HPDE6-E6E7 (cell line): Measurements from ENCODE around the gene PPP6C.
"Not testable (repeated sequence)": the region's sequence is repeated elsewhere in the genome, so short reads cannot be mapped to it uniquely, and the experiment has no call there.

Experiments
- DNase-seq: peaks from one replicate; pipeline ENCODE4 v3.0.0; 2011; ENCODE audit warnings: missing footprints; ENCODE audit errors: extremely low spot score

Gene PPP6C

GRCh38 chr9:125183054-125183453 is 6.5 kb downstream of the PPP6C start:
- no peak for DNase-seq

GRCh38 chr9:125181756-125182155 is 7.8 kb downstream of the PPP6C start:
- not testable (repeated sequence) for DNase-seq

DNA sequence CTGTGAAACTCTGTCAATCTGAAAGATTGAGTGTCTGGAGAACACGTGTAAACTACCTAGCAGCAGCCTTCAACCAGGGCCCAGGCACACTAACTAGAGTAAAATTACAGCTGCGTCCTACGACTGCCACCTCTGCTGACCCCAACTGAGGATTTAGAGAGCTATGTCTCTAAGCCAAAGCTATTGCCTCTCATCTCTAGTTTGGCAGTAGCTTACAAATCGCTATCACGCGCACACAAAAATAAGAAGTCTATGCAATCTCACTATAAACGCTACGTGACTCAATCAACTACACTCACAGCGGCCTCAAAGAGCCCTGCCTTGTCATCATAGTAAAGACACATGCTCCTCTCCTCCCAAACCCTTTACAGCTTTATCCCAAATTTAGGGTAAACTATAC is 8.7 kb downstream of the PPP6C start:
- DNase-seq, result no peak

DNA sequence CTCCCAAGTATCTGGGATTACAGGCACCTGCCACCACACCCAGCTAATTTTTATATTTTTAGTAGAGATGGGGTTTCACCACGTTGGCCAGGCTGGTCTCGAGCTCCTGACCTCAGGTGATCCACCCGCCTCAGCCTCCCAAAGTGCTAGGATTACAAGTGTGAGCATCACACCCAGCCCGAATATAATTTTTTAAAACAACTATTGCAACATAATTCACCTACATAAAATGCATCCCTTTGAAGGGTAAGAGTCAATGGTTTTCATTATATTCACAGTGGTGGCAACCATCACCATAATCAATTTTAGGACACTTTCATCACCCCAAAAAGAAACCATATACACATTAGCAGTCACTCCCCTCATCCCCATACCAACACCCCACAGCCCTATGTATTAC is 9.8 kb downstream of the PPP6C start:
- DNase-seq, result not testable (repeated sequence)

DNA sequence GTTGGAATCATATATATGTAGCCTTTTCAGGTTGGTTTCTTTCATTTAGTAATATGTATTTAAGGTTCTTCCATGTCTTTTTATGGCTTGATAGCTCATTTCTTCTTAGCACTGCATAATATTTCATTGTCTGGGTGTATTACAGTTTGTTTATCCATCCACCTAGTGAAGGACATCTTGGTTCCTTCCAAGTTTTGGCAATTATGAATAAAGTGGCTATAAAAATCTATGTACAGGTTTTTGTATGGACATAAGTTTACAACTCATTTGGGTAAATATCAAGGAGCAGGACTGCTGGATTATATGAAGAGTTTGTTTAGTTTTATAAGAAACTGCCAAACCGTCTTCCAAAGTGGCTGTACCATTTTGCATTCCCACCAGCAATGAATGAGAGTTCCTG is 11.7 kb downstream of the PPP6C start:
- DNase-seq, result no peak

DNA sequence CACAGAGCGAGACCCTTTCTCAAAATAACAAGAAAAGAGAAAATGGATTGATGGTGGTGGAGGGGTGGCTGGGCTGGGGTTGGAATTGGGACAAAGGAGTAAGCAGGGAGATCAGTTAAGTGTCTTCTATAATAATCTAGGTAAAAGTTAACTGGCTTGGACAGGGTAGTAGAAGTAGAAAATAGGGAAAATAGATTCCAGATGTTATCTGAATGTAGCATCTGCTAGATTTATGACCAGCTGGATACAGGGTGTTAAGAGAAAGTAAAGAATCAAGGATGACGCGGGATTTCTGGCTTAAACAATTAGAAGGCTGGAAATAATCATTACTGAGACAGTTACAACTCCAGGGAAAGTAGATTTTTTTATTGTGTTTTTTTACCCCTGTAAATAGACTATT is 13.0 kb downstream of the PPP6C start:
- DNase-seq, result no peak

DNA sequence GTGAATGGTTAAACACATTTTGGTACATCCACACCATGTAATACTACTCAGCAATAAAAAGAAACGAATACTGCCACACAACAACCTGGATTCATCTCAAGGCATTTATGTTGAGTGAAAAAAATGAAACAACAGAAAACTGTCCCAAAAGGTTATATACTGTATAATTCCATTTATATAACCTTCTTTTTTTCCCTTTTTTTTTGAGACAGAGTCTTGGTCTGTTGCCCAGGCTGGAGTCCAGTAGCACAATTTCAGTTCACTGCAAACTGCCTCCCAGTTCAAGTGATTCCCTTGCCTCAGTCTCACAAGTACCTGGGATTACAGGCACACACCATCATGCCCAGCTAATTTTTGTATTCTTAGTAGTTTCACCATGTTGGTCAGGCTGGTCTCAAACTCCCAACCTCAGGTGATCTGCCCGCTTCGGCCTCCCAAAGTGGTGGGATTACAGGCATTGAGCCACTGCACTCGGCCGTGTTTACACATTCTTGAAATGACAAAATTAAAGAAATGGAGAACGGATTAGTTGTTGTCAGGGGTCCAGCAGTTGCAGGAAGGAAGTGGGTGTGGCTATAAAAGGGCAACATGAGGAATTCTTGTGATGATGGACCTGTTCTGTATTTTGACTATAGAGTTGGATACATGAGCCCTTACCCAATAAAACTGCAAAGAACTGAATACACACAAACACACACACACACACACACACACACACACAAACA is 17.4 kb downstream of the PPP6C start:
- no peak for DNase-seq

DNA sequence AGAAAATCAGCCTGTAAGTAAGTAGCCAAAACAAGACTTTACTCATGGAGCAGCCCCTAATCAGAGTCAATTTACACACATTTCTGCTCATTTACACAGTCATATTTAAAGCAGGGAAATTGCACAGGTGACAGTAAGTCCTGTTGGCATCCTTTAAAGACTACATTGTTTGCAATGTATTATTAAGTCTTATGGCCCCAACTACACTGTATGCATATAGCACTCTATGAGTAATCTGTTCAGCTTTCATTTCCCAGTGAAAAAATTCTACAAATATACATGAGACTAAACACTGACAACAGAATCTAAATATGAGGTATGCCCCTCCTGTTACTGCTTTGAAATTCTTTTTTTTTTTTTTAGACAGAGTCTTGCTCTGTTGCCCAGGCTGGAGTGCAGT is 19.7 kb downstream of the PPP6C start:
- no peak for DNase-seq

DNA sequence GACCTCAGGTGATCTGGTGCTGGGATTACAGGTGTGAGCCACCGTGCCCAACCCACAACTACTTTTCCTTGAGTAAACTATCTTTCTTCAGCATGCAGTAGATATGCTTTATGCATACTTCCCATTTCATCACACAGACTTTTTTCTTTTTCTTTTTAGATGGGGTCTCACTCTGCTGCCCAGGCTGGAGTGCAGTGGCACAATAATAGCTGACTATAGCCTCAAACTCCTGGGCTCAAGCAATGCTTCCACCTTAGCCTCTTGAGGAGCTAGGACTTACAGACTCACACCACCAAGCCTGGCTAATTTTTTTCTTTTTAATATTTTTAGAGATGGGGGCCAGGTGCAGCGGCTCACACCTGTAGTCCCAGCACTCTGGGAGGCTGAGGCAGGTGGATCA is 22.8 kb downstream of the PPP6C start:
- no peak for DNase-seq

DNA sequence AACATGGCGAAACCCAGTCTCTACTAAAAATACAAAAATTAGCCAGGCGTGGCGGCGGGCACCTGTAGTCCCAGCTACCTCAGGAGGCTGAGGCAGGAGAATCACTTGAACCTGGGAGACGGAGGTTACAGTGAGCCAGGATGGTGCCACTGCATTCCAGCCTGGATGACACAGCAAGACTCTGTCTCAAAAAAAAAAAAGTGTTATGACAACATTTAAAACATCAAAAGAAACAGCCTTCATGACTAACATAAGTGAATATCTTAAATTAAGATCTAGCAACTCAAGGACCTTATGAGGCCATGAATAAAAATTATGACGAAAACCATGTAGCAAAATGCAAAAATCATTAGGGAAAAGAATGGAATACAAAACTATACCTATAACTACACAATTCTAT is 26.7 kb downstream of the PPP6C start:
- not testable (repeated sequence) for DNase-seq

- no peak for DNase-seq
Observed at GRCh38 chr9:125161284-125161918, 28.2 kb downstream of the PPP6C start.

DNA sequence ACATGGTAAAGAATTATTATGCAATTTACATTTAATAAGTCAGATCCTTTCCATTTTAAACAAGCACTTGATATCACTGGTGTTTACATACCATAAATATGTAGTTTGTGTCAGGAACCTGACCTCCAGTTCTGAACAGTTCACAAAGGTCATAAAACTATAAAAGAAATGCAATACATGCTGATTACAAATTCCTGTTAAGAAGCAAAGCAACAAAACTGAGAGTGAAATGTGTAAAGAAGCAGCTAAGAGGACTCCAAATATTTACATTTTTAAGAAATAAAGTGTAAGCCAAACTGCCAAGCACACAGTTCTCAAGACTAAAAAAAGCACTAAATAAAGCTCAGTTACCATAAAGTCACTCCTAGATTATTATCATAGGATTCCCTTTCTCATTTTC is 28.9 kb downstream of the PPP6C start:
- DNase-seq, result no peak

- DNase-seq, result no peak
Observed at GRCh38 chr9:125156551-125156950, 33.1 kb downstream of the PPP6C start.

DNA sequence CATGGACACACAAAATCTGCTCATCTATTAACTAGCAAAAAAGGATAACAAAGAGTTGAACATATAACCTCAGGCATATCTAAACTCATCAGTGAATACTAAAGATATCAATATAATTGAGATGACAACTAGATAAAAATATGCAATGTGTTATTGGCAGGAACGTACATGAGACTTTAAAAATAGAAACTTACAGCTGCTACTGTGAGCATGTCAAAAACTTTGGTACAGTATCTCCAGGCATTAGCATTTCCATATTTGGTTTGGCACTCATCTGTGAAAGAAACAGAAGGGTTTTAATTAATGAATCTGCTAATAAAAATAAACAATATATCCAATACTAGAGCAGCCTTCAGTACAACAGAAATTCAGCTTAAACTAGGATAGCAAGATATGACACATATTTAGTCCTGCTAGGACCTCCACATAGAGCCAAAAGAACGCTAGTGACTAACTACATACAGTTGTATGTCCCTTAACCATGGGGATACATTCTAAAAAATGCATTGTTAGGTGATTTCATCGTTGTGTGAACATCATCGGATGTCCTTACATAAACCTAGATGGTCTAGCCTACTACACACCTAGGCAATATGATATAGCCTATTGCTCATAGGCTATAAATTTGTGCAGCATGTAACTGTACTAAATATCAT is 35.8 kb downstream of the PPP6C start:
- no peak for DNase-seq

GRCh38 chr9:125151730-125152129 is 37.9 kb downstream of the PPP6C start:
- DNase-seq, result no peak

DNA sequence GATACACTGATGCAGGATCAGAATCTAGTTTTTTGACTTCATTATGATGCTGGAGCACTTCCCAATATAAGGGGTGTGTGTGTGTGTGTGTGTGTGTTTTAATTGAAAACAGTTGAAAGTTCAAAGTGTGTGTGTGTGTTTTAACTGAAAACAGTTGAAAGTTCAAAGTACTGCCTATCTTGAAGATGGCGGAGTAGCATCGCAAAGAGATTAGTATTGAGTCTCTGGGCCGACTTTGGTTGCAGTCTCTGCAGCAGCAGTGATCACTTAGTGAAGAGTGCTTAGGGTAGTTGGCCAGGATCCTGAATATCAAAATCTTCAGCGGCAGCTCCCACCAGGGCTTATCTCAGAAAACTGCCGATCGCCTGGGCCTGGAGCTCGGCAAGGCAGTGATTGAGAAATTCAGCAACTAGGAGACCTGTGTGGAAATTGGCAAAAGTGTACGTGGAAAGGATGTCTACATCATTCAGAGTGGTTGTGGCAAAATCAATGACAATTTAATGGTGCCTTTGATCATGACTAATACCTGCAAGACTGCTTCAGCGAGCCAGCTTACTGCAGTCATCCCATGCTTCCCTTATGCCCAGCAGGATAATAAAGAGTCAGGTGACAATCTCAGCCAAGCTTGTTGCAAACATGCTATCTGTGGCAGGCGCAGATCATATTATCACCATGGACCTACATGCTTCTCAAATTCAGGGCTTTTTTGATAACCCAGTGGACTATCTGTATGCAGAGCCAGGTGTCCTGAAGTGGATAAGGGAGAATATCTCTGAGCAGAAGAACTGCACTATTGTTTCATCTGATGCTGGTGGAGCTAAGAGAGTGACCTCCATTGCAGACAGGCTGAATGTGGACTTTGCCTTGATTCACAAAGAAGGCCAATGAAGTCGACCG is 39.0 kb downstream of the PPP6C start:
- no peak for DNase-seq

- no peak for DNase-seq
Observed at GRCh38 chr9:125147401-125147951, 42.1 kb downstream of the PPP6C start.

- DNase-seq, result no peak
Observed at GRCh38 chr9:125146247-125146646, 43.4 kb downstream of the PPP6C start.

GRCh38 chr9:125145425-125145824 is 44.2 kb downstream of the PPP6C start:
- DNase-seq, result no peak

DNA sequence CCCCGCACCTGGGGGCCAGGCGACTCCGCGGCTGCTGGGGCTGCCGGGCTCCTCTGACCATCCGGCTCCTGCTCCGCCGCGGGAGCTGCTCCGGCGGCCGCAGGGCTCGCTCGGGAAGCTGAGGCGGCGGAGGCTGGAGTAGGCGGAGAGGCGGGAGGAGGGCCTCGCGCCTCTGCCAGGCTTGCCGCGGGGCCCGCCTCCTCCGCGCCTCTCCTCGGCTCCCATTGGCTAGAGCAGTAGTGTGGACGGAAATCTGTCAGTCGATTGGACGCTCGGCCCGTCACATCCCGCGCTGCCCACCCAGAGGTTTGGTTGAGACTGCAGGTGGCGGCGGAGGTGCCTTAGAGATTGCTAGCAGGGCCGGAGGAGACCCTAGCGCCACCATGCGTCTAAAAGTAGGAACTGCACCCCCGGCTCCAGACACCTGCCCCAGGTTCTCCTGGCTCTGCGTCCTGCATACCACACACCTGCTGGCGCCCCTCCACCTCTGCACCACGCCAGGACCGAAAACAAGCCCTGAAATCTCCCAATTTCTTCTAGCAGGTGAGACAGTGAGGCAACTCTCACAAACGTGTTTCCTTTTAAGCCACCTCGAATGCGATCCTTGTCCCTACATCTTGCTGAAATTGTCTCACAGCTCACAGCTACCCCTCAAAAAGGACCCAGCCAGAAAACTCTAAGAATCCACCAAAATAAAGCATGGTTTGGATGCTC is 46.1 kb downstream of the PPP6C start, which contains the start of gene SCAI:
SCAI (minus strand) TSS at position 152 of the 714 bp plus-strand sequence; CDS start at position 61, 91 bp downstream.
- peak; percentile 98 for DNase-seq
